ENCODE results near the gene APAF1.

Gene APAF1

GRCh38 chr12:98669751-98670150, 24.7 kb downstream of the APAF1 start:
- DNase-seq = no peak

- DNase-seq = no peak
These were observed 26.4 kb downstream of the APAF1 start for GRCh38 chr12:98671459-98671858.

- no peak for DNase-seq
These were observed 29.8 kb downstream of the APAF1 start for GRCh38 chr12:98674841-98675240.

- no peak for DNase-seq
These were observed 33.3 kb downstream of the APAF1 start for GRCh38 chr12:98678236-98678945.

GRCh38 chr12:98678946-98679610, 34.0 kb downstream of the APAF1 start:
- DNase-seq = no peak

GRCh38 chr12:98679611-98680005, 34.5 kb downstream of the APAF1 start:
- DNase-seq = no peak

GRCh38 chr12:98684199-98684598, 39.1 kb downstream of the APAF1 start:
- DNase-seq = no peak

- DNase-seq = no peak
These were observed 41.5 kb downstream of the APAF1 start for GRCh38 chr12:98686603-98687002.

GRCh38 chr12:98691351-98691750, 46.3 kb downstream of the APAF1 start:
- no peak for DNase-seq

GRCh38 chr12:98696036-98696646, 51.1 kb downstream of the APAF1 start:
- DNase-seq = no peak

- no peak for DNase-seq
These were observed 52.1 kb downstream of the APAF1 start for GRCh38 chr12:98697209-98697608.

- peak; percentile 59 for DNase-seq
These were observed 53.7 kb downstream of the APAF1 start for GRCh38 chr12:98698603-98699463.

- no peak for DNase-seq
These were observed 54.5 kb downstream of the APAF1 start for GRCh38 chr12:98699586-98699985.

GRCh38 chr12:98701166-98701565, 56.1 kb downstream of the APAF1 start:
- no peak for DNase-seq

GRCh38 chr12:98709022-98709421, 63.9 kb downstream of the APAF1 start:
- DNase-seq = no peak

- DNase-seq = no peak
These were observed 69.3 kb downstream of the APAF1 start for GRCh38 chr12:98714426-98714825.

GRCh38 chr12:98719515-98720504, 74.7 kb downstream of the APAF1 start:
- DNase-seq = no peak

GRCh38 chr12:98721204-98721702, 76.2 kb downstream of the APAF1 start:
- DNase-seq = no peak

GRCh38 chr12:98724384-98725155, 79.5 kb downstream of the APAF1 start:
- no peak for DNase-seq

- peak; percentile 73 for DNase-seq
These were observed 80.6 kb downstream of the APAF1 start for GRCh38 chr12:98725476-98726247.
